Activated gamma-delta T cell treated with Interleukin-2 at 50 U/mL for 16 hours (primary cell): ENCODE measurements around the gene CLDN24.

Experiments used
- DNase-seq: peaks from one replicate; pipeline ENCODE4 v3.0.0-alpha.2; 2020

Gene CLDN24

DNA sequence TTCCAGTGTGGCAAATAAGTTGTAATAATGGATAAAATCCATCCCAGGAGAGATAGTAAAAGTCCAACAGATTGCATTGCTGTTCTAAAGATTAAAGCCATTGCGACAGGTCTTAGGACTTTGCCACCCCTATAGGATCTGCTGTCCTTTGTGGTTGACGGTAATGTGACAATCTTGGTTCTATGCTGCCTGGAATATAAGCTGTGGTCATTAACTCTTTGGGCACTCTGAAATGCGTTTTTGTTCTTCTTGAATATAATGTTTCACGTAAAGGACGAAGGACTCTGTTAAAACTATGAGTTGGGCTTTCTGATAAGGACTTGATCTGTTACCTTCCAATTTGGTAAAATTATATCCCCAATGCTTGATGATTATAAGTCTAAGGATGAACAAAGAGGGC, at the start of gene CLDN24:
Gene CLDN24, minus strand, starts transcription at position 101 of the 400 bp plus-strand sequence. Its CDS starts 0 bp downstream, at position 101.
- DNase-seq: no peak

DNA sequence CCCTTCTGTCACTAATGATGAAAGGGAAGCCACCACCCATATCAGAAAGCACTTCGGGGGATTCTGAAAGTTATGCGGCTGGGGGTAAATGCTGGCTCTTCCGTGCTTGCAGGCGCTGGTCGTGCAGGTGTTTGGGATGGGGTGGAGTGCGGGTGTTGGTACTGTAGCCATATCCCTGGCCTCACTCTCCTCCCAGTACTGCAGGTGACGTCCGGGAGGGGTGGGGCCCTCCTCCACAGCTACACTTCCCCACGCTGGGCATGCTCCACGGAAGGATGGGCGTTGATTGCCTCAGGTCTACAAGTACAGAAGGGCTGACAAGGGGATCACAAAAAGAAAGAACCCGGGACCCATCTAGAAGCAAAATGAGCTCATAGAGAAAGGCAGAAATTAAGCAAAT, 48.6 kb upstream of the CLDN24 start:
- no peak for DNase-seq

DNA sequence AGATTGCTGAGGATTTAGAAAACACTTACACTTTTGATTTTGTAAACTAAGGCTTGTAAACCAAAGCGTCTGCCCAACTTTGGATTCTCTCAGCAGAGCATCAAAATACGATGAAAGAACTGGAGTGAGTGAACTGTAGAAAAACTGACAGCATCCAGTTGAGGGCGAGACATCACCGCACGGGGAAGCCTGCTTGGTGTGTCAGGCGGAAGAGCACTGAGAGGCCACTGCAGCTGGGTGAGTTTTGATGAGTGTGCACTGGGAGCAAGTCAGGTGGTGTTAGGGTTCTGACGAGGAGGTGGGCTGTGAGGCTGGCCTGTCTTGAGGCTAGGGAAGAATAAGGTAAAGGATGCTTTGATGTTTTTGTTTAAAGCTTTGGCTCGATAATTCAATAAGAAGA, 46.8 kb upstream of the CLDN24 start:
- no peak for DNase-seq

DNA sequence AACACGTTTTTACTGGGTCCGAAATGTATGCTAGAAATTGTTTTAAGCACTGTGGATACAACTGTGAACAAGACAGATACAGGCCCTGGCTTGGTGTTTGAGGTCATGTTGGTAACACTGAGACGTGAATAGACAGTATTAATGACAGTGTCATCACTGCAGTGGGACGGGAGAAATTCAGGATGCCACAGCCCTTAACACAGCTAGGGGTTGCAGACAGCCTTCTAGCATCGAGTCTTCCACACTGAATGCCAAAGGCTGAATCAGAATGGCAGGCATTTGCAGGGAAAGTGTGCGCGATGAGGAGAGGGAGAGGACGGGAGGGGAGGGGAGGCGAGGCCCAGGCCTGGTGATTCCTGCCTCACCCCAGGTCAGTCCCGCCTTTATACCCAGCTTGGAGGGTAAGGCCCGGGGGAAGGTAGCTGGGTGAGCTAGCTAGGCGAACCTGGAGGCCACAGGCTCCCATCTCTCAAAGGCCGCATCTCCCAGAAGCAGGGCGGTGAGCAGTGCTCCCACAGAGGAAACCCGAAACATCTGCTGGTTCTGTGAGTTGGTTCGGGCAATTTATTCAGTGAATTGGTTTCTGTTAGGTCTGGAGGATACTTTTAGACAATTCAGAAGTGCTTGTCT, 44.1 kb upstream of the CLDN24 start:
- no peak for DNase-seq

DNA sequence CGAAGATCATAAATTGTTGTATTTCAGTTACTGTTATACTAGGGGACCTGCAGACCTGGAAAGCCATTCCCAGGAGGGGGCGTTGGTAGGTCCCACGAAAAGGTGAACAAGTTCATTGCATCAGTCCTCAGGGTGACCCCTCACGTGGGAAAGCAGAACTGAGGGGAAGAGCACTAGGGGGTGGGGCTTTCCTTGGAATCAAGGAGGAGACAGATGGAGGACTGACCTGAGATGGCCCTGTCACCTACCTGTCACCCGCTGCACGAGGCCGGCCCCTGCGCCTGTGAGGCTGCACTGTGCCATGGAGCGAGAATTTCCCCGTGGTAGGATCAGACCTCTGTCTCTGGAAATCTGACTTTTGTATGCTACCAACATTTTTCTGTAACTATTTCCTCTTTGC, 41.8 kb upstream of the CLDN24 start:
- DNase-seq: no peak

DNA sequence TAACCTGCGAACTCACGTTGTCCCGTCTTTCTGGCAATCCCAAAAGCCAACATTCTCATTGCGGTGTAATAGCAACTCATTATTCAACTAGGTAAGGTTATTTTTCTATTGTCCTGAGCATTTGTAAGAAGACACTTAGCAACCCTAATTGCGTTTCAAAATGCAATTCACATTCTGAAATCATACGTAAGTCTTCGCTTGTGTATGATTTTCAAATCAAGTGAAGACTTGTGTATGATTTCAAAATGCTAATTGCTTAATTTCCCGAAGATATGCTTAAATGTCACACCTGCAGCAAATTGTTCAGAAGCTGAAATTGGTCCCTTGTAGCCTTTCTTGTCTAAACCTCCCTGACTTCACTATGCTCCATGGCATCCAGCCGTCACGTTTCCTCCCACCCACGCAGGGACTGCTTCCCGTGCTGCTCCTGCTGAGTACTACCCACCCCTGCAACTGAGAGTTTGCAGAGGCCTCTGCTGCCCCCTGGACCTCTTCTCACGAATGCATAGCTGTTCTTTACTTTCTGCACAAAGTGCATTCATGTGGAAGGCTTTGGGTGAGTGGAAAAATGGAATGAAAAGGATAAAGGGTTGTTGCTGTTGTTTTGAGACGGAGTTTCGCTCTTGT, 40.8 kb upstream of the CLDN24 start:
- no peak for DNase-seq

DNA sequence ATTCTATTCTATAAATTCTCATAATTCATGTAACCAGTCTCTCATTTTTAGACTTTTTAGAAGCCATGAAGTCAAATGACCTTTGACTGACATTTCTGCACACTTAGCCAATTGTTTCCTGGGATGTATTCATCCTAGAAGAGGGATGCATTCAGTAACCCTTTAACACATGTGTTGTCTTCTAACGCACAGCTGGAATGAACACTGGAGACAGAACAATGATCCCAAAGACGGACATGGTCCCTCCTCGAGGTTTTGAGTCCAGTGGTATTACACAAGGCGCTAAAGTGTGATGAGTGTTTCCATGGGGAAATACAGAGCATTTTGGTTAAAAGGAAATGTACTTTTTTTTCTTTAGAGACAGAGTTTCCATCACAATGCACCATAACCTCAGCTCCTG, 39.8 kb upstream of the CLDN24 start:
- DNase-seq: no peak

DNA sequence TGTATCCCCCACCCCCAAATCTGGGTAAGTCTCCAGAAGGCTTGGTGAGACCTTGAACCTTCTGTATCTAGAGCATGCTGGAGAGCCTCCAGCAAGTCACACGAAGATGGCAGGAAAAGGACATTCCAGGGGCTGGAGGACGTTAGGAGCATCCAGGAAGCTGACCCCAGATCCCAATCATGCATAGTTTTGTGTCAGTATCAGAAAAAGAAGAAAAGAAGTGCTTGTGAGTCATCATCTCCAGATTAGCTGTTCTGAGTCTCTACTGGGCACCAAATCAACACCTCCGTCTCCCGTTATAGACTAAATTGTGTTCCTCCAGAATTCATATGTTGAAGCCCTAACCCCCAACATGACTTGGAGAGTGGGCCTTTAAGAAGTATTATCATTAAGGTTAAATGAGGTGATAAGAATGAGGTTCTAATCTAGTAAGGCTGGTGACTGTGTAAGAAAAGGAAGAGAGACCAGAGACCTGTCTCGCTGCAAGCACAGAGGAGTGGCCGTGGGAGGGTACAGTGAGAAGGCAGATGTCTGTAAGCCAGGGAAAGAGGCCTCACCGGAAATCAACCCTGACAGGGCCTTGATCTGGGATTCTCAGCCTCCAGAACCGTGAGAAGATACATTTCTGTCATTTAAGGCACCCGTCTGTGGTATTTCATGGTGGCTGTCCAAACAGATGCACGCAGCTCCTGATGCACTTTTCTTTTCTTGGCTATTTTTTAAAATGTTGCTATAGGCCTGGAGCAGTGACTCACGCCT, 38.1 kb upstream of the CLDN24 start:
- DNase-seq: no peak

DNA sequence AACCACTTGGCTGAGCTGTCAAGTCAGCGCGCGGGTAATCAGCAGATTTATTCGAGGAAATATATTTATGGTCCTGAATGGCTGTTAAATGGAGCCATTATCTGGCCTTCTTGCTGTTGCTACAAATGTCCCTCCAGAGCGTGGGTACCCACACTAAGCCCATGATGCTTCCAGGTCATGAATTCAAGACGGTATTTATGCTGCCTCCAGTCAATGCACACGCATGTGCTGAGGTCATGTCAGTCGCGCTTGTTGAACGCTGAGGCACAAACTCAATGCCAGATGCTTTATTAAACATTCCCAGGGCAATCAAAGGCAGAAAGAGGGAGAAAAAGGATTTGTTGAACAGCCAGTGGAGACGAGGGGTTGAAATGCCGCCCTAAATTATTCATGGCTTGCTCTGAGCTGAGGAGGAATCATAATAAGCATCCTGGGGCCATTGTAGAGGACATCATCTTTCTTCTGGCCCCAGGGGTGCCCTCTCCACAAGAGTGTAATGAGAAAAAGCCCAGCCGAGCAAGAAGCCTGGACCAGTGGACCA, 36.1 kb upstream of the CLDN24 start:
- DNase-seq: no peak

DNA sequence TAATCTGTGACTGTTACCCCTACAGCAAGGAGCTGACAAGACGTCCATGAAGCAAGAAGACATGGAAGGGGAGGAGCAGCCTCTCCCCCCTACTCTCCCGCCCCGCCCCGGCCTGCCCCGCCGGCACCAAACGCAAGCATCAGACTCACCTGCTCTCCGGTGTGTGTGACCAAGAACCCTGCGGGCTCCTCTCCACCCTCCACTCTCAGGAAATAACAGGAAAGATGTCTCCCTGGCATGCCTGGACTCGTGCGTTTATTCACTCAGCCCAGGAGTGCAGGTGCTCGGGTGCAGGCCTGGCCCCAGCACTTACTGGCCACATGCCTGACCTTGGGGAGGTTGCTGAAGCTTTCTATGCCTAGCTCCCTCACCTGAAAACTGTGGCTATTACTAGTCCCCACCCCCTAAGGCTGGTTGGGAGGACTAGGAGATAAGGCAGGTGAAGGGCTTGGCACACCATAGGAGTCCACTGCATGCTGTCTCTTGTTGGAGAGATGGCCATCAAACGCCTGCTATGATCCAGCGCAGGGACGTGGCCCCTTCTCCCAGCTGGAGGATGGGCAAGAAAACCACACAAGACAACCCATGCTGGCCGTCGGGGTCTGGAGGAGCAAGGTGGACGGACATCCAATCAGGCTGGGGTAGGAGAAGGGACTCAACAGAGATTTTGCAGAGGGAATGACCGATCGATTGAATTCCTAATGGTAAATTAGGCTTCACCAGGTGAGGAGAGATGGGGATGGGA, 34.9 kb upstream of the CLDN24 start:
- no peak for DNase-seq

DNA sequence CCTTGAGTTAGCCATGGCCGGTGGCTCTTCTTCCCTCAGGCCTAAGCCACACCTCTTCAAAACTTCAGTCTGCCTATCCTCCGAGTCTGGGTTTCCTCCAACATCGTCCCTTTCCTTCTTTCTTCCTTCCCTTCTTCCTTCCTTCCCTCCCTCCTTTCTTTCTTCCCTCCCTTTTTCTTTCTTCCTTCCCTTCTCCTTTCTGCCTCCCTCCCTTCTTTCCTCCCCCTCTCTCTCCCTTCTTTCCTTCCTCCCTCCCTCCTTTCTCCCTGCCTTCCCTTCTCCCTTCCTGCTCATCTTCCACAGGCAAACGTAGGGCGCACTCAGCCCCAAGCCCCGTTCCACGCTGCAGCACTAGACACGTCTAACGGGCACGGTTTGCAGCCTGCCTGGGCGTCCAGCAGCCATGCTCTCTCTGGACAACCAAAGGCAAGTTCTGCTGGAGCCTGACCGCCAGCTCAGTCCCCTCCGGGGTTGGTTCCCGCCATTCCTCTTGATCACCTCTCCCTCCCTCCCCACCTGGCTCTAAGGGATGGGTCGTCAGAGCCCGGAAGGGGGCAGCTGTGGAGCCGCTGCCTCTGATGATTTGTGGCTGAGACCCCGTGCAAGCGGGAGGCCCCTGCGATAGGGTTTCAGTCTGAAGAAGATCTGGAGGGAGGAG, 34.1 kb upstream of the CLDN24 start:
- DNase-seq: no peak

DNA sequence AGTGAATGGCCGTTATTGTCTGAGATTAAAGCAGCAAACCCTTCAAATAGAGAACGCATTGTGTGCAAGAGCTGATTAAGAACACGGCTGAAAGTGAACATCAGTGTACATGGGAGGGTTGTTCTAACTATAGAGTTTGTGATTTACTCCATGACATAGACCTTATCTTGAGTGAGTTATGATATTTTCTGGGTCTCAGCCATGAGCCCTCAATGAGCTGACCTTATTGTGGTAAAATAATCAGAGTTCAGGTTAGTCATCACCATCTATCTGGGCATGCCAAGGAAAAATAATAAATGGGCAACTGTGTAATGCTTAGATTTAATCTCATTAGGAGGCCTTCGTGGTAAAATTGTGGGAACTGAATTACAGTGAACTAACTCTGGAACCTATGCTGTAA, 33.2 kb upstream of the CLDN24 start:
- no peak for DNase-seq

DNA sequence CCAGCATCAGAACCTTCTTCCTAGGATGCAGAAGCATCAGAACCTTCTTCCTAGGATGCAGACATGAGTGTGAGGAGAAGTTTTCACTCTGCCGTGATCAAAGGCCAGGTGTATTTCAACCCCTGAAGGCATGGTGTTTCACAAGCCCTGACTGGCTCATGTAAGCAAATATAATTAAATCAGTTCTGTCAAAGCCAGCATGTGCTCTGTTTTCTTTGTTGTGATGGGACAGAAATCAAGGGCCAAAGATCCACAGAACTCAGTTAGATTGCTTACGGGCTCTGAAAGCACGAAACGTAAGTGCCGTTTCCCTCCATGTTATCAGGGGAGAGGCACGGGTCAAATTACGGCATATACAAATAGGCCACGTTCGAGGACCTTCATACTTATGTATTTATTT, 32.0 kb upstream of the CLDN24 start:
- no peak for DNase-seq

DNA sequence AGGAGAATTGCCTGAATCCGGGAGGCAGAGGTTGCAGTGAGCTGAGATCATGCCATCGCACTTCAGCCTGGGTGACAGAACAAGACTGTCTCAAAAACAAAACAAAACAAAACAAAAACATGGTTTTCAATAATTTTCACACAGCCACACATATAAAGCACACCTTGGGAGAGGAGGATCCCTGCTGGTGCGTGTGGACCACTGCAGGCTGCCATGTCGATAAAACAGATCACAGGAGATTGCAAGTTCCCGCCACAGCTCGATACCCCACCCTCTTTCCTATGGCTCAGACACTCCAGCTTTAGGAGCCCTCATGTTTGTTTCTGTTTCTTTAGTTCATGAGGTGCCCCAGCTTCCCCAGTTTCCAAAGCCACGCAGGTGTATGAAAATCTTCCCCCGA, 31.3 kb upstream of the CLDN24 start:
- no peak for DNase-seq

DNA sequence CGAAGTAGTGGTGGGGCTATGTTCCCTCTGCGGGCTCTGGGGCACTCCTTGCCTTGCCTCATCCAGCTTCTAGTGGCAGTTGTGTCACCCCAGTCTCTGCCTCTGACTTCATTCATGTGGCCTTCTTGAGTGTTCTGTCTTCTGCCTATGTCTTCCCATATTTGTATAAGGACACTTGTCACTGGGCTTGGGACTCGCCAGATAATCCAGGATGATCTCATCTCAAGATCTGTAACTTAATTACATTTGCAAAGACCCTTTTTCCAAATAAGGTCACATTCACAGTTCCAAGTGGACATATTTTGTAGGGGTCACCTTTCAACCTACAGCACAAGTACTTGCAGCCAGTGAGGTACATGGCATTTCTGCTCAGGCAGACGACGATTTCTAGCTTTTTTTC, 30.3 kb upstream of the CLDN24 start:
- DNase-seq: no peak

DNA sequence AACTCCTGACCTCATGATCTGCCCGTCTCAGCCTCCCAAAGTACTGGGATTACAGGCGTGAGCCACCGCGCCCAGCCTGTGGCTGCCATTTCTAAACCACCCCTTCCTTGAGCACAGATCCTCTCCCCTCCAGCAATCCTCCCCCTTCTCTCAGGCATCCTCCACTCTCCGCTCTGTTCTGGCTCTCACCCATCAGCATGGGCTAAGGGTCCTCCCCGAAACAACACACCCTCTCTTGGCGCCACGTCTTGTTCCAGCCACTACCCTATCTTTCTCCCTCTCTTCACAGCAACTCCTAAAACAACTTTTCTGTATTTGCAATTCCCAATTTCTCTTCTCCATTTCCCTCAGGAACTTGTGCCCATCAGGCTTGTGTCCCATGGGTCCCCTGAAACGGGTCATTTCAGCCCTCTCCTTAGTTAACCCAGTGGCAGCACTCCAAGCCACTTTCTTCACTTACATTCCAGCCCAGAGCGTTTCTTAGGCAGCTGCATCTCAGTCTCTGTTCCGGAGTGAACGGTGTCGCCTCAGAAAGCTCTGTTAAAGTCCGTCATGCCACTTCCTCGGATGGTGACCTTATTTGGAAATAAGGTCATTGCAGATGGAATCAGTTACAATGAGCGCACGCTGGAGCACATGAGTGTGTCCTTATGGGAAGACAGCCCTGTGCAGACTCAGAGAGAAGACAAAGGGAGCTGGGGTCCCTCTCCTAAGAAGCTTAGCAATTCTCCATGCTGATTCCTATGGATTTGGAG, 28.3 kb upstream of the CLDN24 start:
- no peak for DNase-seq

DNA sequence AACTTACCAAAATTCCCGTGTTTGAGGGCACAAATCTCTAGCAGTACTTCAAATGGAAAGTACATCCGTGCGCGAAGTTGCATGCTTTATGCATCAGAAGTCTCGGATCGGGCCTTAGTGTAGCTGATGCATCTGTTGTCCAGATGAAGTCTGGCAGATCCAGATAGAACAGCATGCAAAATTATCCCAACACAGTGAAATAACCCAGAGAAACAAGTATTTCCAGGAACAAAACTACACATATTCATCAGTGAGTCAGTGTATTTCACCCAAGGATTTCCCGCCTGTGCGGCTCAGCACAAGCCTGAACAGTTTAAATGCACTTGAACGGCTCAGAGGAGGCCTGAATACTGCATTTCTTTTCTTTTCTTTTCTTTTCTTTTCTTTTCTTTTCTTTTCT, 27.4 kb upstream of the CLDN24 start:
- no peak for DNase-seq

DNA sequence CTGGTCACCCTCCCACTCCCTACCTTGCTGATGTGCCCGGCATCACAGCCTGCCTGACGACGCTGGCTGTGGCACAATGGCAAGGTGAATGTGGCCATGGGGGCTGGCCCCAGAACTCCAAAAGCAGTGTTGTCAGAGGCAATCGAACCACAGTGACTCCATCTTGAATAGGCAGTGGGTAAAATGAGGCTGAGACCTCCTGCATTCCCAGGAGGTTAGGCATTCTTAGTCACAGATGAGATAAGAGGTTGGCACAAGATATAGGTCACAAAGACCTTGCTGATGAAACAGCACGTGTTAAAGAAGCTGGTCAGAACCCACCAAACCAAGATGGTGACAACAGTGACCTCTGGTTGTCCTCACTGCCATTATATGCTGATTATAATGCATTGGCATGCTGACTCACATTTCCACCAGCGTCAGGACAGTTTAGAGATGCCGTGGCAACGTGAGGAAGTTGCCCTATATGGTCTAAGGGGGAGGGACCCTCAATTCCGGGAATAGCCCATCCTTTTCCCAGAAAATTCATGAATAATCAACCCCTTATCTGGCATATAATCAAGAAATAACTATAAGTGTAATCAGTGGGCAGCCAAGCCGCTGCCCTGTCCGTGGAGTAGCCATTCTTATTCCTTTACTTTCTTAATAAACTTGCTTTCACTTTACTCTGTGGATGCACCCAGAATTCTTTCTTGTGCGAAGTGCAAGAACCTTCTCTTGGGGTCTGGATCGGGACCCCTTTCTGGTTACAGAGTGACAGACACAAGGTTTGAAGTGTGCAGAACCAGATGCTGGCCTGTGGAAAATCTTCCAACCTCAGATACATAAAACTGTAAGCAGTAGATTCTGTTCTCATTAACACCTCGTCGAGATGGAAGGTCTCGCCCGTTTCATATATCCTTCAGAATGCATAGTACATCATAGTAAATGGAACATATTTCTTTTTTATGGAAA, 26.8 kb upstream of the CLDN24 start:
- DNase-seq: no peak

DNA sequence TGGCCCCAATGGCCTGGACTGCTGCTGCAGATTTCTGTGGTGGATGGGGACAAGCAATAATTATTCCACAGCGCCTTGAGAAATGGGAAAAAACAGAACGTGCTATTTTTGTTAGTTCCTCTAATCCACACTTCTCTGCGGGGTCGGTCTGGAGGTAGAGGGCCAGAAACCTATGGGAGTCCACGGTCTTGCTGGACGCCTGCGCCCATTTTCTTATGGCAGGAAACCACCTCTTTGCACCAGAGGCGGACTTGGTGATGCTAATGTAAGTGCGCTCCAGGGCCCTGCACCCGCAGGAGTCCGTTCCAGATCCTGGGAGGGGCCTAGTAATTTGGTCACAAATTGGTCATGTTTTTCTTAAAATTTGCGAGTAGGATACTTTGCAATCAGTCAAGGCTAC, 25.9 kb upstream of the CLDN24 start:
- DNase-seq: no peak

DNA sequence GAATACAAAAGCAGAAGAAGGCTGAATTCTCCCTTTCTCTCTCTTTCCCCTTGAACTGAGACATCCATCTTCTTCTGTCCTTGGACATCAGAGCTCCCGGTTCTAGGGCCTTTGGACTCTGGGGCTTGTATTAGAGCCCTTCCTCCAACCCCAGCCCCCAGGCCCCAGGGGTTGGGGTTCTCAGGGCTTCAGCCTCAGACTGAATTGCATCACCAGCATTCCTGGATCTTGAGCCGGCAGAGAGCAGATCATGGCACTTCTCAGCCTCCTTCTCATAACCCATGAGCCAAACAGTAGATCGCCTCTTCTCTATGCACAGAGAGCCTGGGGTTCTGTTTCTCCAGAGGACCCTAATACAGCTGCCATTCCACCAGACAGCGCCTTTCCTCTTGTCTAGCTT, 25.3 kb upstream of the CLDN24 start:
- no peak for DNase-seq

DNA sequence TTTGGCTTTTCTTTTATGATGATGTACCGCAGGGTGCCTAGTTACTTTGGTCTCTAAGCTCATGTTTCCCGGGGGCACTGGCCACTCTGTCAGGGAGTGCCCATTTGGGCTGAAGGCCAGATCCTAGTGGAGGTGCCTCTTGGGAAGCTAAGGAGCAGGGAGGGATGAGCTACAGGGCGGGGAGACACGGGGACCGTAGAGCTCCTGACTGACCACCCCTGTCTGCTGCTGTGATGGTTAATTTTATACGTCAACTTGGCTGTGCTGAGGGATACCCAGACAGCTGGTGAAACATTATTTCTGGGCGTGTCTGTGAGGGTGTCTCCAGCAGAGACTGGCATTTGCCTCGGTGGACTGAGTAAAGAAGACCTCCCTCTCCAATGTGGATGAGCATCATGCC, 24.9 kb upstream of the CLDN24 start:
- DNase-seq: no peak
